Smooth muscle cell (in vitro differentiated cells): Measurements from ENCODE around the gene NIT2. TPM values are rescaled to one million over a fixed set of nuclear protein-coding genes. Genes with fewer than 3 reads are reported as not detected.

Source experiments
- DNase-seq: peaks from one replicate; lab custom pipeline; 2025; ENCODE audit not compliant: unreplicated experiment; lab: John Stamatoyannopoulos, UW
- H2AFZ ChIP-seq: fragments of 200-600 bp; sonication (generic); 2 replicates; pipeline ENCODE4 v1.6.0; 2016; ENCODE audit warnings: antibody characterized with exemption, low read depth, mild to moderate bottlenecking
- H3F3A ChIP-seq: fragments of 200-600 bp; sonication (generic); 2 replicates; pipeline ENCODE4 v1.6.0; 2017; ENCODE audit warnings: antibody characterized with exemption, low read depth
- H3K27ac ChIP-seq: fragments of 200-600 bp; sonication (generic); 2 replicates; pipeline ENCODE4 v1.5.1; 2016; ENCODE audit warnings: low read depth, mild to moderate bottlenecking
- H3K27me3 ChIP-seq: fragments of 200-600 bp; sonication (generic); 2 replicates; pipeline ENCODE4 v1.6.1; 2016; ENCODE audit warnings: low read depth, mild to moderate bottlenecking
- H3K36me3 ChIP-seq: fragments of 200-600 bp; sonication (generic); 2 replicates; pipeline ENCODE4 v1.5.1; 2016; ENCODE audit warnings: low read depth
- H3K4me1 ChIP-seq: fragments of 200-600 bp; sonication (generic); 2 replicates; pipeline ENCODE4 v1.5.1; 2016; ENCODE audit warnings: low read depth
- H3K4me2 ChIP-seq: fragments of 200-600 bp; sonication (generic); 2 replicates; pipeline ENCODE4 v1.6.0; 2016; ENCODE audit warnings: mild to moderate bottlenecking
- H3K4me3 ChIP-seq: fragments of 200-600 bp; sonication (generic); 2 replicates; pipeline ENCODE4 v1.5.1; 2016; ENCODE audit warnings: mild to moderate bottlenecking
- H3K79me2 ChIP-seq: fragments of 200-600 bp; sonication (generic); 2 replicates; pipeline ENCODE4 v1.6.0; 2016; ENCODE audit warnings: low read depth, mild to moderate bottlenecking
- H3K9ac ChIP-seq: fragments of 200-600 bp; sonication (generic); 2 replicates; pipeline ENCODE4 v1.6.0; 2016; ENCODE audit warnings: low read depth
- H3K9me3 ChIP-seq: fragments of 200-600 bp; sonication (generic); replicated peaks from 2 replicates; pipeline ENCODE4 v1.5.1; 2016; ENCODE audit warnings: low read depth
- H4K20me1 ChIP-seq: fragments of 200-600 bp; sonication (generic); 2 replicates; pipeline ENCODE4 v1.6.0; 2016; ENCODE audit warnings: low read depth
- CTCF ChIP-seq: fragments of 200-600 bp; sonication (generic); IDR thresholded peaks from 2 replicates; pipeline ENCODE4 v1.5.1; 2017; ENCODE audit warnings: borderline replicate concordance, mild to moderate bottlenecking, antibody characterized with exemption; ENCODE audit not compliant: insufficient read depth, poor library complexity, severe bottlenecking
- WGBS: methylation state at CpG from one replicate; pipeline ENCODE4 v1.1.7; 2016; ENCODE audit warnings: low lambda C conversion rate; 5-methylcytosine and 5-hydroxymethylcytosine counted together
- polyA plus RNA-seq: library from polyadenylated mRNA; unstranded; fragments of >200 nt; fragmentation: Nextera tagmentation; extraction: Ambion mirVana; gene quantifications from 2 replicates; pipeline ENCODE4 v1.2.1, GENCODE V29; 2016
- total RNA-seq: library from RNA; depleted of rRNA; stranded (reverse); fragments of >200 nt; gene quantifications from 2 replicates; pipeline ENCODE4 v1.2.3, GENCODE V29; 2014

NIT2 gene
- total and polyA plus RNA-seq, 2 experiments from 2014 or later: 16.5 to 46.5 TPM

- H3K79me2 ChIP-seq: peaks cover 29% of the 10 kb centered on the region
- no peak overlapping the region for H3K27ac ChIP-seq
- no peaks in the 10 kb centered on the region for H3K9me3 ChIP-seq
- H3K36me3 ChIP-seq: no peaks in the 10 kb centered on the region
- H2AFZ ChIP-seq: no peak overlapping the region
- 95% methylated on average over 2 of the region's 2 CpGs for WGBS
- H3K4me1 ChIP-seq: peaks cover 9% of the 10 kb centered on the region
- no peak overlapping the region for H3K4me2 ChIP-seq
- no peak overlapping the region for H3K4me3 ChIP-seq
- H3K27me3 ChIP-seq: no peaks in the 10 kb centered on the region
- H3K9ac ChIP-seq: no peak overlapping the region
- no peak for TF ChIP-seq CTCF
- no peak for DNase-seq
- no peaks in the 10 kb centered on the region for H3F3A ChIP-seq
- no peaks in the 10 kb centered on the region for H4K20me1 ChIP-seq
Measured at GRCh38 chr3:100407164-100407563, 72.6 kb downstream of the NIT2 start.

- no peak for DNase-seq
- no peak overlapping the region for H2AFZ ChIP-seq
- H3K4me1 ChIP-seq: peaks cover 9% of the 10 kb centered on the region
- H3K9ac ChIP-seq: no peak overlapping the region
- no peaks in the 10 kb centered on the region for H4K20me1 ChIP-seq
- no peaks in the 10 kb centered on the region for H3F3A ChIP-seq
- TF ChIP-seq CTCF: no peak
- H3K79me2 ChIP-seq: peaks cover 20% of the 10 kb centered on the region
- no peaks in the 10 kb centered on the region for H3K9me3 ChIP-seq
- 95% methylated on average over 4 of the region's 4 CpGs for WGBS
- H3K36me3 ChIP-seq: no peaks in the 10 kb centered on the region
- no peak overlapping the region for H3K4me2 ChIP-seq
- no peak overlapping the region for H3K27ac ChIP-seq
- no peak overlapping the region for H3K4me3 ChIP-seq
- no peaks in the 10 kb centered on the region for H3K27me3 ChIP-seq
Measured at GRCh38 chr3:100407977-100408532, 73.5 kb downstream of the NIT2 start.

Other genes starting within 250 kb of the NIT2 start
- 104 and 115 TPM in 2 replicates for gene FILIP1L, start 220.3 kb upstream of the NIT2 start, total RNA-seq
- gene FILIP1L, start 220.3 kb upstream of the NIT2 start, polyA plus RNA-seq: 56.2 and 94.3 TPM in 2 replicates
- 77.7 and 120 TPM in 2 replicates for gene TBC1D23, start 73.8 kb upstream of the NIT2 start, total RNA-seq
- 30.0 and 36.0 TPM in 2 replicates for gene TBC1D23, start 73.8 kb upstream of the NIT2 start, polyA plus RNA-seq
- gene TOMM70, start 66.3 kb downstream of the NIT2 start, total RNA-seq: 53.7 and 75.8 TPM in 2 replicates
- gene TOMM70, start 66.3 kb downstream of the NIT2 start, polyA plus RNA-seq: 28.1 and 31.1 TPM in 2 replicates
- gene LNP1, start 66.8 kb downstream of the NIT2 start, total RNA-seq: 3.1 and 4.2 TPM in 2 replicates
- 4.3 and 6.3 TPM in 2 replicates for gene LNP1, start 66.8 kb downstream of the NIT2 start, polyA plus RNA-seq
- gene TMEM45A, start 157.9 kb downstream of the NIT2 start, total RNA-seq: 280 and 307 TPM in 2 replicates
- 209 and 220 TPM in 2 replicates for gene TMEM45A, start 157.9 kb downstream of the NIT2 start, polyA plus RNA-seq